Parathyroid adenoma (tissue), 2 donors: ENCODE measurements around the gene MUS81.
A peak's percentile ranks its signal among the peaks of the same experiment; 100 is the strongest.

ENCODE experiments used
- H2AFZ ChIP-seq: fragments of 300-600 bp; sonication (generic); one replicate; pipeline ENCODE4 v1.7.0; 2017; ENCODE audit warnings: antibody characterized with exemption, mild to moderate bottlenecking
- H3K27ac ChIP-seq: fragments of 300-600 bp; sonication (generic); one replicate; pipeline ENCODE4 v1.7.0; 2017
- H3K27me3 ChIP-seq: fragments of 300-600 bp; sonication (generic); one replicate; pipeline ENCODE4 v1.7.0; 2017; ENCODE audit warnings: low read length; ENCODE audit not compliant: control insufficient read depth, insufficient read depth
- H3K36me3 ChIP-seq: fragments of 300-600 bp; sonication (generic); one replicate; pipeline ENCODE4 v1.7.0; 2017; ENCODE audit warnings: low read length; ENCODE audit not compliant: control insufficient read depth, insufficient read depth
- H3K4me1 ChIP-seq: fragments of 300-600 bp; sonication (generic); one replicate; pipeline ENCODE4 v1.7.0; 2017; ENCODE audit warnings: control low read depth
- H3K4me2 ChIP-seq: fragments of 300-600 bp; sonication (generic); one replicate; pipeline ENCODE4 v1.7.0; 2017; ENCODE audit warnings: low read length
- H3K4me3 ChIP-seq: fragments of 300-600 bp; sonication (generic); one replicate; pipeline ENCODE4 v1.7.0; 2017; ENCODE audit warnings: low read depth, low read length
- H3K79me2 ChIP-seq: fragments of 300-600 bp; sonication (generic); one replicate; pipeline ENCODE4 v1.7.0; 2017; ENCODE audit warnings: control low read depth
- H3K9ac ChIP-seq: fragments of 300-600 bp; sonication (generic); one replicate; pipeline ENCODE4 v1.7.0; 2017; ENCODE audit warnings: mild to moderate bottlenecking
- H3K9me3 ChIP-seq: fragments of 300-600 bp; sonication (generic); one replicate; pipeline ENCODE4 v1.7.0; 2017; ENCODE audit warnings: low read length; ENCODE audit not compliant: control insufficient read depth
- TF ChIP-seq, protein P1 (sequence below): fragments of 300-600 bp; sonication (generic); IDR thresholded peaks from one replicate; pipeline ENCODE4 v1.7.0; 2017; ENCODE audit warnings: antibody characterized with exemption, mild to moderate bottlenecking
- donor health status: primary hyperparathyroidism.

MUS81 gene

DNA sequence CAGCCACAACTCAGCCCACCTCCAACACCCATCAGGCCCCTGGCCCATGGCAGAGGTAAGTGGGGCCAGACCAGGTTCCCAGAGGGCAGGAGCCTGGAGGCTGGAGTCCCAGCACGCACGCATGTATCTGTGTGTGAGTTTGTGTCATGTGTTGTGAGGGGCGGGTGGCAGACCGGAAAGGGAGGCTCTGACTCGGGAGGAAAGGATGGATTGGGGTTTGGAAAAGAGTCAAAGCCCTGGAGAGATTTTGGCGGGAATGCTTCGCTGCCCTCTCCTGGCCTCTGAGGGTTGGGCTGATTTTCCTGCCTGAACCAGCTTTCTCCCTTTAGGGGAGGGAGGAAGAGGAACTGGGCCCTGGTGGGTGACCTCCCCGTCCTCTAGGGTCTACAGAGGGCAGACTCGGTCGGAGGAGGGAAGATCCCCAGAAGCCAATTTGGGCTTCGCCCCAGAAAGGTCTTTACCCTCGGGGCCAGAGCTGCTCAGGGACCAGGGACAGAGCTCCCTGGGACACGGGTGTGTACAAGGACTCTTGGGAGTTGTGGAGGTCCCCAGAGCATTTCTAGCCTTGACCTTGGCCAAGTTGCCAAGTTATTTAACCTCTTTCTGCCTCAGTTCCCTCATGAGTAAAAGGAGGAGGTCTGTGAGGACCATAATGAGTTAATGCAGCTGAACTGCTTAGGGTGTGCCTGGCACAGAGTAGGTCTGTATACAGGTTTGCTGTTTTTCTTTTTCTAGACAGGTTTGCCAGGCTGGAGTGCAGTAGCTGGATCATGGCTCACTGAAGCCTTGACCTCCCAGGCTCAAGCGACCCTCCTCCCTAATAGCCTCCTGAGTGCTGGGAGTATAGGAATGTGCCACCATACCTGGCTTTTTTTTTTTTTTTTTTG lies 51.7 kb downstream of the MUS81 start:
- H3K4me3 ChIP-seq: no peak overlapping the region
- no peaks in the 10 kb centered on the region for H3K79me2 ChIP-seq
- H3K9me3 ChIP-seq: no peaks in the 10 kb centered on the region
- no peak overlapping the region for H3K9ac ChIP-seq
- H3K36me3 ChIP-seq: no peaks in the 10 kb centered on the region
- H3K27ac ChIP-seq: no peak overlapping the region
- no peak overlapping the region for H2AFZ ChIP-seq
- H3K27me3 ChIP-seq: no peaks in the 10 kb centered on the region
- peaks cover 2% of the 10 kb centered on the region for H3K4me1 ChIP-seq
- TF ChIP-seq, protein P1, sequence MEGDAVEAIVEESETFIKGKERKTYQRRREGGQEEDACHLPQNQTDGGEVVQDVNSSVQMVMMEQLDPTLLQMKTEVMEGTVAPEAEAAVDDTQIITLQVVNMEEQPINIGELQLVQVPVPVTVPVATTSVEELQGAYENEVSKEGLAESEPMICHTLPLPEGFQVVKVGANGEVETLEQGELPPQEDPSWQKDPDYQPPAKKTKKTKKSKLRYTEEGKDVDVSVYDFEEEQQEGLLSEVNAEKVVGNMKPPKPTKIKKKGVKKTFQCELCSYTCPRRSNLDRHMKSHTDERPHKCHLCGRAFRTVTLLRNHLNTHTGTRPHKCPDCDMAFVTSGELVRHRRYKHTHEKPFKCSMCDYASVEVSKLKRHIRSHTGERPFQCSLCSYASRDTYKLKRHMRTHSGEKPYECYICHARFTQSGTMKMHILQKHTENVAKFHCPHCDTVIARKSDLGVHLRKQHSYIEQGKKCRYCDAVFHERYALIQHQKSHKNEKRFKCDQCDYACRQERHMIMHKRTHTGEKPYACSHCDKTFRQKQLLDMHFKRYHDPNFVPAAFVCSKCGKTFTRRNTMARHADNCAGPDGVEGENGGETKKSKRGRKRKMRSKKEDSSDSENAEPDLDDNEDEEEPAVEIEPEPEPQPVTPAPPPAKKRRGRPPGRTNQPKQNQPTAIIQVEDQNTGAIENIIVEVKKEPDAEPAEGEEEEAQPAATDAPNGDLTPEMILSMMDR: peak; percentile 7
- H3K4me2 ChIP-seq: no peak overlapping the region

DNA sequence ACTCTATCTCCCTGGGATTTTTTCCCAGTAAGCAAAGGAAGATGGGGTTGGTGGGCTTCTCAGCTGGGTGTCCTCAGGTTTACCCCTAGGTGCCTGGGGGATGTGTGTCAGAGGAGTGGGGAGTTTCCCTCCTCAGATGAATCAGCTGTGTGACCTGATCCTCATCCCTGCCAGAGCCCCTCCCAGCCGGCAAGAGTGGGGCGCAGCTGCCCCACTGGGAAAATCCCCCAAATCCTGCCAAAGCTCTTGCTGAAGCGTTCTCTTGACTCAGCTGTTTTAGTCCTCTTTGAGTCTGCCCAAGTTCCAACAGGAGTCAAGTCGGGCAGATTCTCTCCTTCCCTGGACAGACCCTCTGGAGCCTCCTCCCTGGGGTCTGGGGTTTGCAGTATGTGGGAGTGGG lies 52.6 kb downstream of the MUS81 start:
- TF ChIP-seq, protein P1: no peak
- Histone ChIP-seq H2AFZ (no peak overlapping the region), H3K79me2 (peaks cover under 1% of the 10 kb centered on the region), H3K27ac (no peak overlapping the region), H3K36me3 (no peaks in the 10 kb centered on the region), H3K9me3 (no peaks in the 10 kb centered on the region), H3K9ac (no peak overlapping the region), H3K4me2 (no peak overlapping the region), H3K27me3 (no peaks in the 10 kb centered on the region), H3K4me3 (no peak overlapping the region), H3K4me1 (peaks cover 2% of the 10 kb centered on the region)

DNA sequence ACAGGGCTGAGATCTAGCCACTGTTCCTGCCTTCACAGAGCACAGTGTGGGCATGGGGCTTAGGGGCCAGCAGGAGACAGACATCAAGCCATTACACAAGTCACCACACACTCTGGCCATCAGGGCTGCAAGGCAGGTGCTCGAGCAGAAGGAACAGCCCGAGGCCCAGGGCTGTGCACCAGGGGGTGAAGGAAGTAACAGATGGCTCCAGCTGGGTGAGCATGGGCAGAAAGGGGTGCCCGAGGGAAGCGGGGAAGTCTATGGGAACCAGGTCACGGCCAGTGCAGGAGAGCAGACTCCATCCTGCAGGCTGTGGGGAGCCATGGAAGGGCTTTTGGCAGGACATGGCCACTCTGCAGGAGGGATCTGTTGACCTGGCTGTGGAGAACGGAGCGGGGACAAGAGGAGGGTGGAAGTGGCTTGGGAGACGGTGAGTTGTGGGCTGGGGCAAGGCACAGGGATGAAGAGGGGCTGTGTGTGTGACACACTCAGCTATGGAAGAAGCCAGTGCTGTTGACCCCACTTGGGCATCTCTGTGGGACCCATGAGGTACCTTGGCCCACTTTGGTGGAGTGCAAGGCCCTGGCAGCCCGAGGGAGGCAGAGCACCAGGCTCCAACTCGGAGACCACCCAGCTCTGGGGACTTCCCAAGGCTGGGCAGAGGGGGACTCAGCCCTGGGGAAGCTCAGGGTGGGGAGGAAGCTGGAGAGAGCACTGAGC lies 55.0 kb downstream of the MUS81 start:
- peaks cover 2% of the 10 kb centered on the region for H3K4me1 ChIP-seq
- peaks cover 2% of the 10 kb centered on the region for H3K79me2 ChIP-seq
- no peak overlapping the region for H3K27ac ChIP-seq
- H3K4me3 ChIP-seq: no peak overlapping the region
- no peak overlapping the region for H3K4me2 ChIP-seq
- H3K9ac ChIP-seq: no peak overlapping the region
- no peak overlapping the region for H2AFZ ChIP-seq
- no peaks in the 10 kb centered on the region for H3K9me3 ChIP-seq
- H3K27me3 ChIP-seq: no peaks in the 10 kb centered on the region
- H3K36me3 ChIP-seq: no peaks in the 10 kb centered on the region
- TF ChIP-seq, protein P1: no peak

DNA sequence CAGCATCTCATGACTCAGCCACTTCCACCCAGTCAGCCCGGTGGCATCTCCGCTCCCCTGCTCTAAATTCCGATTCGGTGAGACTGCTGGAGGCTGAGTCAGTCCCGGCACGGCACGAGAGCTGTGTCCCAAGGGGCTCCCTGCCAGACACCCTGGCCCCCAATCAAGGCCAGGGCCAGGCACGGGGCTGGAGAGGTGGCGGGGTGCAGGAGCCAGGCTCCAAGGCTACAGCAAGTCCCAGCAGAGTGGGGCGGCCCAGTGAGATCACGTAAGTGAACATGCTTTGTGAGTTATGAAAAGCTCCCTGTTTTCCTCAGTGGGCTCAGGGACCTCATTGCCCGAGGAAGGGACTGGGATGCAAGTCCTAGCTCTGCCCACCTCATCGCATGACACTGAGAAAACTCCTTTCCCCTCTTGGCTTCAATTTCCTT lies 55.6 kb downstream of the MUS81 start:
- no peak overlapping the region for H3K27ac ChIP-seq
- H3K27me3 ChIP-seq: no peaks in the 10 kb centered on the region
- no peak overlapping the region for H3K4me2 ChIP-seq
- H3K9me3 ChIP-seq: no peaks in the 10 kb centered on the region
- H3K36me3 ChIP-seq: no peaks in the 10 kb centered on the region
- H2AFZ ChIP-seq: no peak overlapping the region
- TF ChIP-seq, protein P1: no peak
- H3K79me2 ChIP-seq: peaks cover 2% of the 10 kb centered on the region
- no peak overlapping the region for H3K4me3 ChIP-seq
- H3K9ac ChIP-seq: no peak overlapping the region
- H3K4me1 ChIP-seq: peaks cover 2% of the 10 kb centered on the region
